Measurements from ENCODE around the gene MYO16.

GRCh38 chr13:108755083-108755482 is 125.7 kb downstream of the MYO16 start:
- TF ChIP-seq CTCF (IDR thresholded peaks at IDR 0.05; ENCODE audit: insufficient read depth, low read length, poor library complexity, severe bottlenecking) (no peak), EZH2phosphoT487 (conservative IDR thresholded peaks at IDR 0.05; ENCODE audit: low read length) (no peak)
